ENCODE data around the gene SF3B6. TPM values are rescaled to one million over a fixed set of nuclear protein-coding genes. Genes with fewer than 3 reads are reported as not detected.
A peak's percentile ranks its signal among the peaks of the same experiment; 100 is the strongest.

The SF3B6 gene
- polyA plus RNA-seq, 2 of the 4 experiments (the other 2 are of a cell fraction), result 244 to 315 TPM

- POLR2A ChIA-PET, result no interaction called here
- TF ChIP-seq NFE2L2 (conservative IDR thresholded peaks at IDR 0.05; ENCODE audit: low read length) (no peak), CHD4 (IDR thresholded peaks at IDR 0.05; ENCODE audit: borderline replicate concordance) (no peak), SMC3 (IDR thresholded peaks at IDR 0.05) (no peak), KDM5A (IDR thresholded peaks at IDR 0.05) (no peak), POLR2AphosphoS2 (conservative IDR thresholded peaks at IDR 0.05; ENCODE audit: low read length) (no peak), RARB (CRISPR knock-in tag; IDR thresholded peaks at IDR 0.05) (no peak), REST (IDR thresholded peaks at IDR 0.05) (no peak), NPAS2 (CRISPR knock-in tag; IDR thresholded peaks at IDR 0.05; ENCODE audit: borderline replicate concordance) (no peak), E2F6 (IDR thresholded peaks at IDR 0.05; ENCODE audit: borderline replicate concordance, low read depth) (no peak), HOXA7 (CRISPR knock-in tag; IDR thresholded peaks at IDR 0.05) (no peak), MYC (IDR thresholded peaks at IDR 0.05; ENCODE audit: borderline replicate concordance, low read length) (no peak), EP300 (IDR thresholded peaks at IDR 0.05) (no peak), FOSB (CRISPR knock-in tag; IDR thresholded peaks at IDR 0.05) (no peak), GATA3 (IDR thresholded peaks at IDR 0.05; ENCODE audit: borderline replicate concordance) (no peak), NR3C1 (IDR thresholded peaks at IDR 0.05) (no peak), HMGXB4 (CRISPR knock-in tag; IDR thresholded peaks at IDR 0.05; ENCODE audit: borderline replicate concordance) (no peak)
- FAIRE-seq (no peak), DNase-seq (ENCODE audit: low read depth in 1 of 2, low spot score in 1 of 2) (no peak), ATAC-seq (peak; percentile 44 to 50; a peak in 5 of 6 replicates)
- Histone ChIP-seq H3K4me1 (peaks cover 16% of the 10 kb centered on the region; the same call in 2 of the 3 replicates), H3K4me3 (no peak overlapping the region), H3K27ac (no peak overlapping the region), H3K4me2 (no peak overlapping the region), H3K9me3 (no peaks in the 10 kb centered on the region)
- CTCF ChIA-PET, result interaction anchor here (1.0 to 7.8 kb wide), 3 partner anchors 20 to 306 kb away, joined by 3 to 57 read pairs (median 3); partner anchors contain the start of gene TP53I3
- 86% methylated on average over 8 of the region's 8 CpGs for WGBS (ENCODE audit: missing lambda C conversion rate)
Observed at GRCh38 chr2:24104110-24104650, 28.1 kb upstream of the SF3B6 start.

GRCh38 chr2:24102677-24103076 is 26.6 kb upstream of the SF3B6 start:
- WGBS (ENCODE audit: missing lambda C conversion rate), result 96% methylated on average over 1 of the region's 1 CpG
- Histone ChIP-seq H3K27ac (no peak overlapping the region), H3K4me3 (no peak overlapping the region), H3K4me2 (no peak overlapping the region), H3K4me1 (peaks cover 10% of the 10 kb centered on the region; the same call in 2 of the 3 replicates), H3K9me3 (no peaks in the 10 kb centered on the region)
- no peak for ATAC-seq
- no peak for DNase-seq (ENCODE audit: low read depth in 1 of 2, low spot score in 1 of 2)
- ChIA-PET CTCF (interaction anchor here (0.6 to 7.8 kb wide), 4 partner anchors 8 to 726 kb away, joined by 3 to 57 read pairs (median 5); partner anchors contain the start of gene TP53I3), POLR2A (no interaction called here)
- no peak for FAIRE-seq
- TF ChIP-seq POLR2A (IDR thresholded peaks at IDR 0.05; ENCODE audit: low read length), result no peak
- TF ChIP-seq MYC (IDR thresholded peaks at IDR 0.05; ENCODE audit: borderline replicate concordance, low read length), result no peak

GRCh38 chr2:24101992-24102391 is 25.9 kb upstream of the SF3B6 start:
- CTCF ChIA-PET, result interaction anchor here (0.6 to 7.8 kb wide), 4 partner anchors 9 to 105 kb away, joined by 3 to 57 read pairs (median 5); partner anchors contain the start of gene TP53I3
- POLR2A ChIA-PET, result no interaction called here
- no peak for DNase-seq (ENCODE audit: low read depth in 1 of 2, low spot score in 1 of 2)

More at GRCh38 chr2:24101992-24102391, 25.9 kb upstream of the SF3B6 start:
- Histone ChIP-seq H3K9me3 (no peaks in the 10 kb centered on the region), H3K4me2 (no peak overlapping the region), H3K27ac (no peak overlapping the region), H3K4me3 (no peak overlapping the region), H3K4me1 (peaks cover 10% of the 10 kb centered on the region; the same call in 2 of the 3 replicates)
- no peak for FAIRE-seq
- 55% methylated on average over 2 of the region's 2 CpGs for WGBS (ENCODE audit: missing lambda C conversion rate)
- ATAC-seq, result no peak
- TF ChIP-seq CBX2 (IDR thresholded peaks at IDR 0.05; ENCODE audit: borderline replicate concordance, low read depth) (no peak), SMC3 (IDR thresholded peaks at IDR 0.05) (no peak), EHF (CRISPR knock-in tag; IDR thresholded peaks at IDR 0.05) (no peak), CBX8 (IDR thresholded peaks at IDR 0.05) (no peak), NR3C1 (IDR thresholded peaks at IDR 0.05) (no peak), ZC3H11A (IDR thresholded peaks at IDR 0.05) (no peak), MYC (IDR thresholded peaks at IDR 0.05; ENCODE audit: borderline replicate concordance, low read length) (no peak), ATOH8 (CRISPR knock-in tag; IDR thresholded peaks at IDR 0.05; ENCODE audit: low read depth) (no peak), E2F6 (IDR thresholded peaks at IDR 0.05; ENCODE audit: borderline replicate concordance, low read depth) (no peak), HES2 (IDR thresholded peaks at IDR 0.05) (no peak), POLR2A (IDR thresholded peaks at IDR 0.05; ENCODE audit: low read length) (no peak)
